ENCODE measurements around the gene RPTOR.

GRCh38 chr17:80666867-80667266 lies 122.2 kb downstream of the RPTOR start:
- TF ChIP-seq POLR2A (IDR thresholded peaks at IDR 0.05; ENCODE audit: low read length) = no peak
- no peak for TF ChIP-seq GATA1 (IDR thresholded peaks at IDR 0.05; ENCODE audit: low read depth, low read length)

All from erythroblast (primary cell).